ENCODE measurements around the gene HES1. TPM values are rescaled to one million over a fixed set of nuclear protein-coding genes. Genes with fewer than 3 reads are reported as not detected.

The HES1 gene
- total RNA-seq, 3 donors from 2014 or later, result 60.9 to 116 (median 99.0) TPM

DNA sequence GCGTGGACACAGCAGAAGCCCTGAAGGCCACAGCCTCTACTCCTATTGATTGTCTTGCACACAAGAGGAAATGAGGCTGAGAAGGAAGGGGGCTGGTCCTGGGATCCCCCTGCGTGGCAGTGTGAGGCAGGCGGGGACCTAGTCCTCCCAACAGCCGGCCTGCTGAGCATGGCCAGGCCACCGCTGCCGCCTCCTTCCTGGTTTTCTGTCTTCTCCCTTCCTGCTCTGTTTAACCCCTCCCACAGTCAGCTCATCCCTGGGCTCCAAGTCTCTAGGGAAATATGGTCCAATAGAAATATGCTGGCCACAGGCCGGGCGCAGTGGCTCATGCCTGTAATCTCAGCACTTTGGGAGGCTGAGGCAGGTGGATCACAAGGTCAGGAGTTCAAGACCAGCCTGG, 42.1 kb upstream of the HES1 start:
- DNase-seq, result peak in 1 of 3 donors; percentile 25

DNA sequence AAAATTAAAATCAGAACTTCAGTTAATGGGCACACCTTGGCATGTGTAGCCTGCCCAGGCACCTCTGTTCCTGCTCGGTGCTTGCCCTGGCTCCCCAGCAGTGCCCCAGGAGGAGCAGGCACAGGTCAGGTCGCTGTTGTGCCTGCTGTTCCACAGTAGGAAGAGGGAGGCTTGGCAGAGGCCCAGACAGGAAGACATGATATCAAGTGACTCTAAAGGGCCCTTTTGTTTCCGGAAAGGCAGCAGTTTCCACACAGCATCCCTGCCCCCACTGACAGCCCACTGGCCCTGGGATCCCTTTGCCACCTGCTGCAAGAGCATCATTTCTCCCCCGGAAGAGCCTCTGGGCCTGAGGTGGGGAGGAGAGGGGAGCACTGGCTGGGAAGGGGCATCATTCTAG, 40.5 kb upstream of the HES1 start:
- Histone ChIP-seq H3K4me1 (ENCODE audit: low read depth) (peaks cover 2% of the 10 kb centered on the region), H3K4me3 (no peak overlapping the region), H3K36me3 (ENCODE audit: low read depth) (no peaks in the 10 kb centered on the region), H3K9me3 (no peaks in the 10 kb centered on the region)
- DNase-seq (peak; percentile 74 to 84 (median 75)), ATAC-seq (peak; percentile 86)
- intact Hi-C loops (cut with DNase I, micrococcal nuclease), result no loop called here
- TF ChIP-seq, protein P1, sequence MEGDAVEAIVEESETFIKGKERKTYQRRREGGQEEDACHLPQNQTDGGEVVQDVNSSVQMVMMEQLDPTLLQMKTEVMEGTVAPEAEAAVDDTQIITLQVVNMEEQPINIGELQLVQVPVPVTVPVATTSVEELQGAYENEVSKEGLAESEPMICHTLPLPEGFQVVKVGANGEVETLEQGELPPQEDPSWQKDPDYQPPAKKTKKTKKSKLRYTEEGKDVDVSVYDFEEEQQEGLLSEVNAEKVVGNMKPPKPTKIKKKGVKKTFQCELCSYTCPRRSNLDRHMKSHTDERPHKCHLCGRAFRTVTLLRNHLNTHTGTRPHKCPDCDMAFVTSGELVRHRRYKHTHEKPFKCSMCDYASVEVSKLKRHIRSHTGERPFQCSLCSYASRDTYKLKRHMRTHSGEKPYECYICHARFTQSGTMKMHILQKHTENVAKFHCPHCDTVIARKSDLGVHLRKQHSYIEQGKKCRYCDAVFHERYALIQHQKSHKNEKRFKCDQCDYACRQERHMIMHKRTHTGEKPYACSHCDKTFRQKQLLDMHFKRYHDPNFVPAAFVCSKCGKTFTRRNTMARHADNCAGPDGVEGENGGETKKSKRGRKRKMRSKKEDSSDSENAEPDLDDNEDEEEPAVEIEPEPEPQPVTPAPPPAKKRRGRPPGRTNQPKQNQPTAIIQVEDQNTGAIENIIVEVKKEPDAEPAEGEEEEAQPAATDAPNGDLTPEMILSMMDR (IDR thresholded peaks at IDR 0.05), result no peak

More for the DNA sequence above, 42.1 kb upstream of the HES1 start:
- Histone ChIP-seq H3K4me1 (ENCODE audit: low read depth) (no peaks in the 10 kb centered on the region), H3K4me3 (no peak overlapping the region), H3K36me3 (ENCODE audit: low read depth) (no peaks in the 10 kb centered on the region), H3K9me3 (no peaks in the 10 kb centered on the region)
- TF ChIP-seq, protein P1 (IDR thresholded peaks at IDR 0.05), result no peak
- intact Hi-C loops (cut with DNase I, micrococcal nuclease), result no loop called here
- no peak for ATAC-seq

DNA sequence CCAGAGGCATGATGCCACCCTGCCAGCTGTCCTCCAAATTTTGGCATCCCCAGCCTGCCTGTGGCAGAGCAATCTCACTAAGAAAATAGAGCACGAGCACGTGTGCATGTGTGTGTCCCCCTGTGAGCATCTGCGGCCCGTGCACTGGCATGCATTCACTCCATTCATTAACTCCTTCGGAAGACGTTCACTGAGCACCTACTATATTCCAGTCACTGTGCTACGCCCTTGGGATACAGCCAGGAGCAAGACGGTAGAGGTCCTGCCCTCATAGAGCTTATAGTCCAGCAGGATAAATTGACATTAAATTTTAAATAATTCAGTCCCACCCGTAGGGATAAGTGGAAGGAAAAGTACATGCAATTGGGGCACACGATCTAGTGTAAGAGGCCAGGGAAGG, 40.0 kb upstream of the HES1 start:
- peaks cover 7% of the 10 kb centered on the region for H3K4me1 ChIP-seq (ENCODE audit: low read depth)
- no peaks in the 10 kb centered on the region for H3K9me3 ChIP-seq
- DNase-seq (no peak), ATAC-seq (no peak)
- no peak overlapping the region for H3K4me3 ChIP-seq
- H3K36me3 ChIP-seq (ENCODE audit: low read depth), result no peaks in the 10 kb centered on the region
- intact Hi-C loops (cut with DNase I, micrococcal nuclease), result no loop called here
- TF ChIP-seq, protein P1 (IDR thresholded peaks at IDR 0.05), result no peak

DNA sequence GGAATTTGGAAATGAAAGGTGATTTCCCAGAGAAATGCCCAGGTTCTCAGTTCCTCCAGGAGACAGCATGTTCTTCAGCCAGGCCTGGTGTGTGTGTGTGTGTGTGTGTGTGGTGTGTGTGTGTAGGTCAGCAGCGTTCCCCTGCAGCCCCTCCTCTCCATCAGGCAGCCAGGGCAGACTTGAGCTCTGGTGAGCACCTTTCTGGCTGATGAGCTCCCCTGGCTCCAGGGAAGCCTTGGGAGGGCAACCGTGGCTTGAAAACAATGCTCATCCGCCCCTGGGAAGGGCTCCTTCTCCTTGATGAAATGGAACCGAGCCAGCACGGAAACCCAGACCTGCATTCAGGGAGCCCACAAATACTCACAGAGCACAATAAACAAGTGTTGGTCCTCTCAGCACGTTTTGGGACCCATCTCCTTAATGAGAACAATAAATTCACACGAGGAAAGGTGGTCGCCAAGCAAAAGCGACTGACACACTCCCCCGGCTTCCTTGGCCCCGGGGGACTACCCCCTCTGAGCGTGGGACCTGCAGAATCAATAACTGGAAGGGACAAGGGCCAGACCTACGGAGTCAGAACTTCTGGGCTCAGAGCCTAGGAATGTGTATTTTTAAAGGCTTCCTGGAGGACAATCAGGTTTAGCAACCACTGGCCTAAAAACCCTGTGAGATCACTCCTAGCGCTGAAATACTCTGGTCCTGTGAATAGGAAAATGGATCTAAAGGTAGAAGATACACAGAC, 38.6 kb upstream of the HES1 start:
- ATAC-seq (no peak), DNase-seq (peak in 1 of 3 donors; percentile 20)
- TF ChIP-seq, protein P1 (IDR thresholded peaks at IDR 0.05), result no peak
- Histone ChIP-seq H3K4me3 (no peak overlapping the region), H3K4me1 (ENCODE audit: low read depth) (peaks cover 12% of the 10 kb centered on the region), H3K9me3 (no peaks in the 10 kb centered on the region), H3K36me3 (ENCODE audit: low read depth) (no peaks in the 10 kb centered on the region)
- intact Hi-C loops (cut with DNase I, micrococcal nuclease), result no loop called here

DNA sequence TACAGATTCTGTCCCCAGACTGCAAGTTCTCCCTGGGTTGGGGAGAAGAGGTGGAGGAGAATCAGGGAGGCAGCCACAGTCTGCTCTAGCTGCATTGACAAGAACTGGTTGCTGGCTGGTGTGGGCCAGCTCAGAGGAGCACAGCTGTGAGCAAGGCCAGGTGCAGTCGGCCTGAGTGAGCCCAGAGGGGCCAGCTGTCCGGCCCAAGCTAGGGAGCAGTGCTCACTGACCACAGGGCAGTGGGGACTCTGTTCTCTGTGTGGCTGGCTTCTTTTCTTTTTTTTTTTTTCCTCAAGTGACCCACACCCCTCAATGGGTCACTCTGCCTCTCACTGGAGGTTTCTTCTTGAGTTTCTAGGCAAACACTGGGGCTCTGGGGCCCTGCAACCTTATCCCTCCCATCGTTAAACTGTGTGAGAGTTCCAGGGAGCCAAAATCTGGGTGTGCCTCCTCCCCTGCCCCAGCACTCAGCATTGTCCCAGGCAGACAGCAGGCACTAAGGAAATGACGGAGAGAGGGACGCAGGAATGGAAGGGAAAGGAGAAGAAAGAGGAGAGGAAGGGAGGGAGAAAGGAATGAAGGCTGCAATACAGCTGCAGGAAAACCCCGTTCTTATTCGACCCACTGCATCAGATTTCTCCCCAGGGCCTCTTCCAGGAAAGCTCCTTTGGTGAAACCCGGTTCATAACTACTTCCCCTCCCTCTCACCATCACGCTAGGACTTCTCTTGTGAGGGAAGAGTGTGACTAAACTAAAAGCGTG, 37.7 kb upstream of the HES1 start:
- intact Hi-C loops (cut with DNase I, micrococcal nuclease), result no loop called here
- Histone ChIP-seq H3K36me3 (ENCODE audit: low read depth) (no peaks in the 10 kb centered on the region), H3K4me3 (no peak overlapping the region), H3K4me1 (ENCODE audit: low read depth) (peaks cover 12% of the 10 kb centered on the region), H3K9me3 (no peaks in the 10 kb centered on the region)
- TF ChIP-seq, protein P1 (IDR thresholded peaks at IDR 0.05), result no peak
- ATAC-seq (peak; percentile 3), DNase-seq (peak in 1 of 3 donors; percentile 33)

Measured in mucosa of descending colon (tissue), 3 donors.